Activated CD8-positive, alpha-beta memory T cell treated with anti-CD3 and anti-CD28 coated beads, Interleukin-2, amount 10 ng/mL, durations not matched to agents 7 days and 5 days (primary cell): ENCODE measurements around the gene MGAT3. TPM values are rescaled to one million over a fixed set of nuclear protein-coding genes. Genes with fewer than 3 reads are reported as not detected.
A peak's percentile ranks its signal among the peaks of the same experiment; 100 is the strongest.

Experiments used
- ATAC-seq: fragments of 150-1000 bp; cut with Tn5 transposase; one replicate; pipeline ENCODE4 v1.10.0; 2021; ENCODE audit warnings: moderate library complexity
- CTCF ChIA-PET: fragments of 350-600 bp; sonication (Branson Sonifier 250); formaldehyde crosslinking; loops from one replicate; lab custom pipeline; 2021; ENCODE audit warnings: antibody characterized with exemption; lab: Charles Lee
- DNase-seq: peaks from one replicate; pipeline ENCODE4 v3.0.0-alpha.2; 2020
- H3K27ac Mint-ChIP-seq: one replicate; pipeline ENCODE4 v1.8.0; 2021; ENCODE audit warnings: mild to moderate bottlenecking, mixed read lengths
- H3K27me3 Mint-ChIP-seq: one replicate; pipeline ENCODE4 v1.8.0; 2021; ENCODE audit warnings: mixed read lengths
- H3K36me3 Mint-ChIP-seq: one replicate; pipeline ENCODE4 v1.8.0; 2021; ENCODE audit warnings: mild to moderate bottlenecking, mixed read lengths
- H3K4me1 Mint-ChIP-seq: one replicate; pipeline ENCODE4 v1.8.0; 2021; ENCODE audit warnings: mixed read lengths
- H3K4me3 Mint-ChIP-seq: one replicate; pipeline ENCODE4 v1.8.0; 2021; ENCODE audit warnings: mild to moderate bottlenecking, moderate library complexity, mixed read lengths
- H3K9me3 Mint-ChIP-seq: one replicate; pipeline ENCODE4 v1.8.0; 2022; ENCODE audit warnings: low read depth, mixed read lengths
- total RNA-seq, 2 experiments: library from RNA; stranded (reverse); gene quantifications; one replicate each; pipeline ENCODE4 v1.2.3, GENCODE V29; 2021

MGAT3 gene
- total RNA-seq, 2 experiments from 2014 or later = 0.96 to 3.6 TPM

DNA sequence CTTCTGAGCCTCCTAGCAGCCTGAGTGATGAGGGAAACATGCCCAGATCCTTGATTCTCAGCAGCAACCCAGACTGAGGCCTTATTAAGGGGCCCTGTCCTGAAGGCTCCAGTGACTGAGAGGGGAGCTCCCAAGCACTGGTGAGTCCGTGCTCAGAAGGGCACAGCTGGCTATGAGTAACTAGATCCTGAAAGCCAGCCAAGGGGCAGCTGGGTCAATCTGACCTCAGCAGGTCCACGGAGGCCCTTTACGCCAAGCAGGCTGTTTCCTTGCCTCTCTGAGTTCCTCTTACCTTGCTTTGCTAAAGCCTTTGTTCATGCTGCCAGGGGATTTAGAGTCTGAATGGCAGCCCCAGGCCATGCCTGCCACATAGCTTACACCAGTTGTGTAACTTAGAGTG is 26.0 kb downstream of the MGAT3 start:
- ATAC-seq = no peak
- H3K27ac Mint-ChIP-seq = no peak overlapping the region
- H3K36me3 Mint-ChIP-seq = no peaks in the 10 kb centered on the region
- H3K9me3 Mint-ChIP-seq = no peaks in the 10 kb centered on the region
- DNase-seq = no peak
- H3K27me3 Mint-ChIP-seq = peaks cover 6% of the 10 kb centered on the region
- CTCF ChIA-PET = interaction anchor here (1.3 to 3.4 kb wide), 5 partner anchors 11 to 119 kb away, joined by 3 to 12 read pairs (median 5); no protein-coding TSS in a partner anchor
- no peak overlapping the region for H3K4me3 Mint-ChIP-seq
- no peaks in the 10 kb centered on the region for H3K4me1 Mint-ChIP-seq

DNA sequence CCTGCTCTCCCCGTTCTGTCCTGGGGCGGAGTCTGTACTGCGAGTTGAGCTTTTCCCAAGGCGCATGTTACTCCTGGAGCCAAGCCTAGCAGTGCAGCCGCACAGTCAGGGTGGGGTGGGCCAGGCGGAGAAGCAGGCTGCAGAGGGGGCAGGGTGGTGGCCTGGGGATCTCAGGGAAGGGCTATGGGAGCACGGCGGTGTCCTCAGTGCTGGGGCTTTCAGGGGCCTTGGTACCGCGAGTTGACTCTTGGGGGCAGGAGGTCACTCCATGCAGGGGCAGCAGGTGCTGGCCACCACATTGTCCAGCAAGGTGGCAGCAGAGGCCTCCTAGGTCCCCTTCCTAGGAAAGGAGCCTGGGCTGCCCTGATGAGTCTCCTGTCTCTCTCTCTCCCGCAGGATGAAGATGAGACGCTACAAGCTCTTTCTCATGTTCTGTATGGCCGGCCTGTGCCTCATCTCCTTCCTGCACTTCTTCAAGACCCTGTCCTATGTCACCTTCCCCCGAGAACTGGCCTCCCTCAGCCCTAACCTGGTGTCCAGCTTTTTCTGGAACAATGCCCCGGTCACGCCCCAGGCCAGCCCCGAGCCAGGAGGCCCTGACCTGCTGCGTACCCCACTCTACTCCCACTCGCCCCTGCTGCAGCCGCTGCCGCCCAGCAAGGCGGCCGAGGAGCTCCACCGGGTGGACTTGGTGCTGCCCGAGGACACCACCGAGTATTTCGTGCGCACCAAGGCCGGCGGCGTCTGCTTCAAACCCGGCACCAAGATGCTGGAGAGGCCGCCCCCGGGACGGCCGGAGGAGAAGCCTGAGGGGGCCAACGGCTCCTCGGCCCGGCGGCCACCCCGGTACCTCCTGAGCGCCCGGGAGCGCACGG is 30.4 kb downstream of the MGAT3 start:
- H3K27ac Mint-ChIP-seq = no peak overlapping the region
- DNase-seq (no peak), ATAC-seq (no peak)
- peaks cover 6% of the 10 kb centered on the region for H3K27me3 Mint-ChIP-seq
- no peaks in the 10 kb centered on the region for H3K36me3 Mint-ChIP-seq
- CTCF ChIA-PET = interaction anchor here (1.0 kb wide), 1 partner anchor 10 kb away, joined by 3 read pairs; no protein-coding TSS in a partner anchor
- H3K4me3 Mint-ChIP-seq = no peak overlapping the region
- no peaks in the 10 kb centered on the region for H3K9me3 Mint-ChIP-seq
- peaks cover 12% of the 10 kb centered on the region for H3K4me1 Mint-ChIP-seq

GRCh38 chr22:39487826-39488520 is 31.2 kb downstream of the MGAT3 start:
- Mint-ChIP-seq H3K4me1 (peaks cover 12% of the 10 kb centered on the region), H3K4me3 (no peak overlapping the region), H3K27me3 (peaks cover 6% of the 10 kb centered on the region), H3K27ac (no peak overlapping the region), H3K36me3 (no peaks in the 10 kb centered on the region), H3K9me3 (no peaks in the 10 kb centered on the region)
- DNase-seq (no peak), ATAC-seq (no peak)
- CTCF ChIA-PET = interaction anchor here (0.8 to 11.8 kb wide), 3 partner anchors 9 to 39 kb away, joined by 3 to 251 read pairs (median 3); partner anchors contain the start of genes MIEF1 and RPS19BP1

DNA sequence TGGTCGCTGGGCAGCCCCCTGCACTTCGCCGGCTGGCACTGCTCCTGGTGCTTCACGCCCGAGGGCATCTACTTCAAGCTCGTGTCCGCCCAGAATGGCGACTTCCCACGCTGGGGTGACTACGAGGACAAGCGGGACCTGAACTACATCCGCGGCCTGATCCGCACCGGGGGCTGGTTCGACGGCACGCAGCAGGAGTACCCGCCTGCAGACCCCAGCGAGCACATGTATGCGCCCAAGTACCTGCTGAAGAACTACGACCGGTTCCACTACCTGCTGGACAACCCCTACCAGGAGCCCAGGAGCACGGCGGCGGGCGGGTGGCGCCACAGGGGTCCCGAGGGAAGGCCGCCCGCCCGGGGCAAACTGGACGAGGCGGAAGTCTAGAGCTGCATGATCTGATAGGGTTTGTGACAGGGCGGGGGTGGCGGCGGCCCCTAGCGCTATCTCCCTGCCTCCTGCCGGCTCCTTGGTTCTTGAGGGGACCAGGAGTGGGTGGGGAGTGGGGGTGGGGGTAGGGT is 31.8 kb downstream of the MGAT3 start:
- no peak overlapping the region for H3K4me3 Mint-ChIP-seq
- no peaks in the 10 kb centered on the region for H3K9me3 Mint-ChIP-seq
- peaks cover 4% of the 10 kb centered on the region for H3K27me3 Mint-ChIP-seq
- H3K36me3 Mint-ChIP-seq = no peaks in the 10 kb centered on the region
- CTCF ChIA-PET = interaction anchor here (0.8 to 11.8 kb wide), 2 partner anchors 13 to 39 kb away, joined by 3 to 251 read pairs; partner anchors contain the start of genes MIEF1 and RPS19BP1
- peaks cover 15% of the 10 kb centered on the region for H3K4me1 Mint-ChIP-seq
- H3K27ac Mint-ChIP-seq = no peak overlapping the region
- DNase-seq (no peak), ATAC-seq (no peak)

DNA sequence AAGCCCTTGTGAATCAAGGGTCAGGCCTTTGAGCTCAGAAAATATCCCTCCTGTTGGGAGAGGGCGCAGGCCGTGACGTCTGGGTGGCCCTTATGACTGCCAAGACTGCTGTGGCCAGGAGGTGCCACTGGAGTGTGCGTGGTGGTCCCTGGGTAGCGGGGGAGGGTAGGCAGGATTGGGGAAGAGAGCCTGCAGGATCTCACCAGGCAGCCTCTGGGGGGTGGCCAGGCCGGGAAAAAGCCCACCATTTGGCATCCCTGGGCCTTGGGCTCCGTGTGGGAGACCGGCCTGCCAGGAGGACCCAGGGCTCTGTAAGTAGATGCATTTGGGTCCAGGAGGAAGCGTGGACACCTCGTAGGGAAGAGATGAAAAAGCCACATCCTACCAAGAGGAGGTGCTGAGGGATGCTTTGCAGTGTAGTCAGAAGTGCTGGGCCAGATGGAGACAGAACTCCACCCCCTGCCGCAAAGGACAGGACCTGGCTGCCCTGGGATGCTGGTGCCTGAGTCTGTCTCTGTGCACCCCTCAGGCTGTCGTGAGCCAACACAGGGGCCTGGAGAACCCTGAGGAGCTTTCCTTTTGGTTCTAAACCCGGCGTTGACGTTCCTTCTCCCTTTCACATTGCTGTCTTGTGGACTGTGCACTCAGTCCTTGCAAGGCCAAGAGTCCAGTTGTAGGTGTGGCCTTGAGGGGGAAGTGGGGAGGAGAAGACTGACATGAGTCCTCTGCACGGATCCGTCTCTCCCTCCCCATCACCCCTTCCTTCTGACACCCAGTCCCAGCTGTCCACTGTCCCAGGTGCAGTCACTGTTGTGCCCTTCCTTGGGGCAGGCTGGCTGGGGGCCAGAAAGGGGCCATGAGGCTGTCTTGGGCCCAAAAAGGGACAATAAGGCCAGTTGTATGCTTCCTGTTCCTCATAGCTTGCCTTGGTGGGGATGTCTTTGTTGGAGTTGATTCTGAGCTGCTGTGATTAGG is 32.6 kb downstream of the MGAT3 start:
- H3K9me3 Mint-ChIP-seq = no peaks in the 10 kb centered on the region
- H3K4me1 Mint-ChIP-seq = peaks cover 15% of the 10 kb centered on the region
- no peak for ATAC-seq
- no peak for DNase-seq
- H3K27me3 Mint-ChIP-seq = no peaks in the 10 kb centered on the region
- no peaks in the 10 kb centered on the region for H3K36me3 Mint-ChIP-seq
- H3K4me3 Mint-ChIP-seq = no peak overlapping the region
- CTCF ChIA-PET = interaction anchor here (0.8 to 11.8 kb wide), 9 partner anchors 12 to 96 kb away, joined by 3 to 251 read pairs (median 3); partner anchors contain the start of genes ATF4, MIEF1, RPS19BP1 and TAB1
- H3K27ac Mint-ChIP-seq = no peak overlapping the region

DNA sequence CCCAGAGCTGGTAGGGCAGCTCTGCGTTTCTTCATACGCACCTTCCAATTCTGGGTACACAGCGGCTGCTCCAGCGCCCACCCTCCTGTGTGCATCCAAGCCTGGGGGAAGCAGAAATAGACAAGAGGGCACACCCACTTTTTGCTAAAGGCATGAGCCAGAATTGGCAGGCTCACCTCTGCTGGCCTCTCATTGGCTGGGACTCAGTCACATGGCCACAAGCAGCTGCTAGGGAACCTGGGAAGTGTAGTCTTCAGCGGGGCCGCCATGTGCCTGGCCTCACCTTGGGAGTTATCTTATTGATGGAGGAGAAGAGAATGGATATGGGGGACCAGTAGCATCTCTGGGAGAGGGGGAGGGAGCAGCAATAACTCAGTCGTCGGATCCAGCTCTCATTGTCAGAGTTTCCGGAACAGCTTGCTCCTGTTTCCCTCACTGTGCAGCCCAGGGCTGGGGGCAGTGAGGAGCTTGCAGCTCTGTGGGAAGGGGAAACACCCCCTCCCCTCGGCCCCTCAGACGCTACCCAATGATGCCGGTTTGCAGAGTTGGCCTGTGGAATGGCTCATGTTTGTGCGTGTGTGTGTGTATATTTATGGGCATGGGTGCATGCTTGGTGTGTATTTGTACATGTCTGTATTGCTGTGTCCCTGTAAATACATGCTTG is 33.5 kb downstream of the MGAT3 start:
- no peak overlapping the region for H3K4me3 Mint-ChIP-seq

GRCh38 chr22:39490966-39491680 is 34.3 kb downstream of the MGAT3 start:
- H3K4me3 Mint-ChIP-seq = no peak overlapping the region
- CTCF ChIA-PET = interaction anchor here (1.3 to 11.8 kb wide), 6 partner anchors 10 to 98 kb away, joined by 3 to 251 read pairs (median 6); partner anchors contain the start of genes MIEF1, RPS19BP1 and TAB1
- no peaks in the 10 kb centered on the region for H3K9me3 Mint-ChIP-seq
- DNase-seq = no peak
- peaks cover 18% of the 10 kb centered on the region for H3K4me1 Mint-ChIP-seq
- no peak for ATAC-seq
- H3K36me3 Mint-ChIP-seq = no peaks in the 10 kb centered on the region
- H3K27ac Mint-ChIP-seq = no peak overlapping the region
- no peaks in the 10 kb centered on the region for H3K27me3 Mint-ChIP-seq

More for the DNA sequence above, 33.5 kb downstream of the MGAT3 start:
- ATAC-seq (peak; percentile 99), DNase-seq (peak; percentile 88)
- peaks cover 18% of the 10 kb centered on the region for H3K4me1 Mint-ChIP-seq
- H3K27ac Mint-ChIP-seq = no peak overlapping the region
- H3K36me3 Mint-ChIP-seq = no peaks in the 10 kb centered on the region
- CTCF ChIA-PET = interaction anchor here (1.0 to 11.8 kb wide), 8 partner anchors 11 to 97 kb away, joined by 3 to 251 read pairs (median 4); partner anchors contain the start of genes ATF4, MIEF1, RPS19BP1 and TAB1
- no peaks in the 10 kb centered on the region for H3K27me3 Mint-ChIP-seq
- no peaks in the 10 kb centered on the region for H3K9me3 Mint-ChIP-seq

GRCh38 chr22:39491696-39492095 is 34.9 kb downstream of the MGAT3 start:
- no peak for ATAC-seq
- no peaks in the 10 kb centered on the region for H3K9me3 Mint-ChIP-seq
- peaks cover 22% of the 10 kb centered on the region for H3K4me1 Mint-ChIP-seq
- CTCF ChIA-PET = interaction anchor here (0.7 to 11.8 kb wide), 6 partner anchors 8 to 553 kb away, joined by 3 to 251 read pairs (median 12); partner anchors contain the start of genes MIEF1 and RPS19BP1
- H3K4me3 Mint-ChIP-seq = no peak overlapping the region
- no peaks in the 10 kb centered on the region for H3K27me3 Mint-ChIP-seq
- no peaks in the 10 kb centered on the region for H3K36me3 Mint-ChIP-seq
- no peak for DNase-seq
- H3K27ac Mint-ChIP-seq = no peak overlapping the region

DNA sequence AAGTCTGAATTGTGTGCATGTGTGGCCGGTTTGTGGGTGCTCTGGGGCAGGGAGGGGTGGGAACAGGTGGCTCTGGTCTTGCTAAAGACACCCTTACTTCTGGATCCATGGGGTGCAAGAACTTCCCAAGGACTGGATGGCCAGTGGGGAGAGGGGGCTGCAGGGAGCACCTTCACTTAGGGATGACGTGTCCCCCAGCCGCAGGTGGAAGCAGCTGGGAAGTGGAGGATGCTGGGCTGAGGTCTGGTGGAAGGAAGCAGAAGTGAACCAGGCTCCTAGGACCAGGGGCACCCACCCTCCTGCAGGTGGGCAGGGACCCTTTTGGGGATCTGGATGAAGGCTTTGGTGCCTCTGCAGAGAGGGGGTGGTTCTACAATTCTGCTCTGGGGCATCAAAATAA is 35.4 kb downstream of the MGAT3 start:
- no peak overlapping the region for H3K27ac Mint-ChIP-seq
- DNase-seq (no peak), ATAC-seq (no peak)
- no peaks in the 10 kb centered on the region for H3K9me3 Mint-ChIP-seq
- no peaks in the 10 kb centered on the region for H3K36me3 Mint-ChIP-seq
- no peaks in the 10 kb centered on the region for H3K27me3 Mint-ChIP-seq
- H3K4me3 Mint-ChIP-seq = no peak overlapping the region
- CTCF ChIA-PET = interaction anchor here (0.7 to 11.8 kb wide), 7 partner anchors 9 to 552 kb away, joined by 3 to 251 read pairs (median 11); partner anchors contain the start of genes MIEF1 and RPS19BP1
- peaks cover 22% of the 10 kb centered on the region for H3K4me1 Mint-ChIP-seq

DNA sequence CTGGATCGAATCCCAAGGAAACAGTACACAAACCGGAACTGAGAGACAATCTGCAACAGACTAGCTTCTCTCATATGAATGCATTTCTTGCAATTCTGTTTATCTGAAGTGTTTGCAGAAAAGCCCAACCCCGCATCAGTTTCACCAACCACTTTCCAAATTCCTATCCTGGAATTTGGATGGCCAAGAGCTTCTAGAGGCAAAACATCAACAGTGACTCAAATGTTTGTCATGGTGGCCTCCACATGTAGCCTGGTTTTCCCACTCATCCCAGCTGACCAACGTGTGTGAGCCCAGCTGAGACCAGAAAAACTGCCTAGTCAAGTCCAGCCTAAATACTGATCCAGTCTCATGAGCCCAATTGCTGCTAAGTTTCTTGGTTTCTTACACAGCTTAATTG is 36.9 kb downstream of the MGAT3 start:
- peaks cover 2% of the 10 kb centered on the region for H3K27me3 Mint-ChIP-seq

More for the DNA sequence above, 36.9 kb downstream of the MGAT3 start:
- DNase-seq = no peak
- ATAC-seq = no peak
- Mint-ChIP-seq H3K36me3 (no peaks in the 10 kb centered on the region), H3K4me3 (no peak overlapping the region), H3K9me3 (no peaks in the 10 kb centered on the region), H3K4me1 (peaks cover 22% of the 10 kb centered on the region), H3K27ac (no peak overlapping the region)
- CTCF ChIA-PET = interaction anchor here (0.8 to 11.8 kb wide), 16 partner anchors 8 to 544 kb away, joined by 3 to 251 read pairs (median 5); partner anchors contain the start of genes ATF4, MIEF1, RPS19BP1 and TAB1
